GM11168 (cell line): Measurements from ENCODE around the gene CDH23.

Experiments
- in situ Hi-C: fragments of 300-500 bp; cut with MboI; formaldehyde crosslinking; loops from one replicate; pipeline ENCODE4 v1.12.0; 2022; ENCODE audit warnings: low sequenced_read_pairs; ENCODE audit not compliant: unreplicated experiment

The CDH23 gene

GRCh38 chr10:71739358-71739900 is 342.7 kb downstream of the CDH23 start:
- in situ Hi-C loops: no loop called here

GRCh38 chr10:71740069-71740653 is 343.4 kb downstream of the CDH23 start:
- in situ Hi-C loops: no loop called here

- in situ Hi-C loops: no loop called here
Measured at GRCh38 chr10:71741029-71741428, 344.3 kb downstream of the CDH23 start.

- in situ Hi-C loops: no loop called here
Measured at GRCh38 chr10:71741671-71742070, 345.0 kb downstream of the CDH23 start.

GRCh38 chr10:71742301-71743088 is 345.8 kb downstream of the CDH23 start:
- in situ Hi-C loops: no loop called here

- in situ Hi-C loops: no loop called here
Measured at GRCh38 chr10:71743089-71743838, 346.5 kb downstream of the CDH23 start.

GRCh38 chr10:71743866-71744265 is 347.1 kb downstream of the CDH23 start:
- in situ Hi-C loops: no loop called here

- in situ Hi-C loops: no loop called here
Measured at GRCh38 chr10:71744897-71745663, 348.4 kb downstream of the CDH23 start.

GRCh38 chr10:71745664-71746250 is 349.0 kb downstream of the CDH23 start:
- in situ Hi-C loops: no loop called here

- in situ Hi-C loops: no loop called here
Measured at GRCh38 chr10:71746344-71747037, 349.8 kb downstream of the CDH23 start.

- in situ Hi-C loops: no loop called here
Measured at GRCh38 chr10:71747039-71747531, 350.4 kb downstream of the CDH23 start.

GRCh38 chr10:71747551-71748523 is 351.1 kb downstream of the CDH23 start:
- in situ Hi-C loops: no loop called here

- in situ Hi-C loops: no loop called here
Measured at GRCh38 chr10:71748671-71749191, 352.0 kb downstream of the CDH23 start.

GRCh38 chr10:71749396-71749795 is 352.7 kb downstream of the CDH23 start:
- in situ Hi-C loops: no loop called here

GRCh38 chr10:71750124-71750841 is 353.6 kb downstream of the CDH23 start:
- in situ Hi-C loops: no loop called here

- in situ Hi-C loops: no loop called here
Measured at GRCh38 chr10:71750986-71751385, 354.3 kb downstream of the CDH23 start.
